HG02610 (cell line): ENCODE measurements around the gene ANO1.

ENCODE experiments used
- ATAC-seq: cut with Tn5 transposase; IDR thresholded peaks from one replicate; pipeline ENCODE4 v1.9.1; 2021; ENCODE audit warnings: mild to moderate bottlenecking, moderate library complexity; ENCODE audit not compliant: unreplicated experiment

The ANO1 gene

GRCh38 chr11:70233034-70233433 is 154.9 kb downstream of the ANO1 start:
- no peak for ATAC-seq

GRCh38 chr11:70233511-70233934 is 155.4 kb downstream of the ANO1 start:
- ATAC-seq: no peak

- no peak for ATAC-seq
Measured at GRCh38 chr11:70233962-70234361, 155.8 kb downstream of the ANO1 start.
